ENCODE measurements around the gene ACY1.

Gene ACY1

DNA sequence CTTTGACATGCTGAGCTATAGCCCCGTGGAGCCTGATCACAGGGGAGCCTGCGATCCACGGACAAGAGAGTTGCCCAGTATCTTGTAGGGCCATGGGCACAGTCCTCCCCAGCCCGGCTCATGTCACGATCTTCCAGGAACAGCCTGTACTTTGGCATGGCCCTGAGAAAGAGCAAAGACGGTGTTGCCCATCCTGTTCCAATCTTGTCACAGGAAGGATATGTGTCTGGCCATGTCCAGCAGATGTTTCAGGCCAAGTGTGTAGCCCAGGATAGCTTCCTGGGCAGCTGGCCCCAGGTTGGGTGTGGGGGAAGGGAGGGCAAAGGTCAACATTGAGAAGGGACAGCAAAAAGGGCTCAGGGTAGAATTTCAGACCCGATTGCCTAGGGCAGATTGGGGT, 29.4 kb downstream of the ACY1 start:
- H3K27ac ChIP-seq = no peak overlapping the region
- TF ChIP-seq, protein P1, sequence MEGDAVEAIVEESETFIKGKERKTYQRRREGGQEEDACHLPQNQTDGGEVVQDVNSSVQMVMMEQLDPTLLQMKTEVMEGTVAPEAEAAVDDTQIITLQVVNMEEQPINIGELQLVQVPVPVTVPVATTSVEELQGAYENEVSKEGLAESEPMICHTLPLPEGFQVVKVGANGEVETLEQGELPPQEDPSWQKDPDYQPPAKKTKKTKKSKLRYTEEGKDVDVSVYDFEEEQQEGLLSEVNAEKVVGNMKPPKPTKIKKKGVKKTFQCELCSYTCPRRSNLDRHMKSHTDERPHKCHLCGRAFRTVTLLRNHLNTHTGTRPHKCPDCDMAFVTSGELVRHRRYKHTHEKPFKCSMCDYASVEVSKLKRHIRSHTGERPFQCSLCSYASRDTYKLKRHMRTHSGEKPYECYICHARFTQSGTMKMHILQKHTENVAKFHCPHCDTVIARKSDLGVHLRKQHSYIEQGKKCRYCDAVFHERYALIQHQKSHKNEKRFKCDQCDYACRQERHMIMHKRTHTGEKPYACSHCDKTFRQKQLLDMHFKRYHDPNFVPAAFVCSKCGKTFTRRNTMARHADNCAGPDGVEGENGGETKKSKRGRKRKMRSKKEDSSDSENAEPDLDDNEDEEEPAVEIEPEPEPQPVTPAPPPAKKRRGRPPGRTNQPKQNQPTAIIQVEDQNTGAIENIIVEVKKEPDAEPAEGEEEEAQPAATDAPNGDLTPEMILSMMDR (conservative IDR thresholded peaks at IDR 0.05) = no peak
- no peak for TF ChIP-seq ZFX (IDR thresholded peaks at IDR 0.05)

DNA sequence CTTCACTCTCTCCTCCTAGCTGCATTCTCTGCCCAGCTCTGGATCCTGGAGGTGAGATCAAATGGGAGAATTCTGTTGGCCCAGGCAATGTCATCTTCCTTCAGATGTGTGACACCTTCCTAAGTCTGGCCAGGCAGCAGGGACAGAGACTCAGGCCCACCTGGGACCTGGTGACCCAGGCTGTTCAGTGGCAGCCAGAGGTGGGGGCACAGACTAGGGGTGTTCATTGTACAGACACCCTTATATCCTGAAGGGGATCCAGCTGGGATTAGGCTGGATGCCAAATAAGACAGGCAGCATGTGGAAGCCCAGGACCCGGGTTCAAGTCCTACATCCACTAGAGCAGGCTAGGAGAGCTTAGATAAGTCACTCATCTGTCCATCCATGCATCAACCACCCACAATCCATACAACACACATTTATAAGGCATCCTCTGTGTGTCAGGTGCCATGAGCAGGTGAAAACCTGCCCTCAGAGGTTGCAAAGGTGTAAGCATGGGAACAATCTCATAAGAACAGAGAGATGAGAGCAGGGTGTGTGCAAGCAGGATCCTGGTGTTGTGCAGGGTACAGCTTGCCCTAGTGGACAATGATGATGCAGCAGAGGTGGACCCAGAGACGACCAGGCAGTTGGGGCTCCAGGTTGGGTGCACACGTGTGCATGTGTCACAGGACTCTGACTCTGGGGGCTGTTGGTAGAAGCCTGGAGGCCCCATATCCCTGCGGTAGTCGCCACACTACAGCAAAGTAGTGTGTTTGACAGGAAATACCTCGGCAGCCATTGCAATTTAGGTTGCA, 30.7 kb downstream of the ACY1 start:
- TF ChIP-seq ZFX (IDR thresholded peaks at IDR 0.05) = no peak
- TF ChIP-seq, protein P1 (conservative IDR thresholded peaks at IDR 0.05) = no peak
- no peak overlapping the region for H3K27ac ChIP-seq

DNA sequence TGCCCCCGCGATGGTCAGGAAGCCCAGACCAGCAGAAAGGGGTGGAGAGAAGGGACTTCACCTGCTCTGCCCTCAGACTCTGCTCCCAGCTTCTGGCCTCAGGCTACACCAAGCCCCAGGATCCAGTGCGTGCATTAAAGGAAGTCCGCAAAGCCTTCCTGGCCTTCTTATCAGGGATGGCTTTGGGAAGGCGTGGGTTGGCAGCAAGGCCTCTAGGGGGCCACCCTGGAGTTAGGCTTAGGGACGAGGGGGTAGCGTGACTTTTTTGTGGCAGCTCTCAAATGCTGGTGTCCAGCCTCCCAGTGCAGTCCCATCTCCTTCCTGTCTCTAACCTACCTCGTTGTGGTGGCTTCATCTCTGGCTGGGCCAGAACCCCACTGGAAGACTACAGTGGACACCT, 31.3 kb downstream of the ACY1 start:
- H3K27ac ChIP-seq = no peak overlapping the region
- TF ChIP-seq ZFX (IDR thresholded peaks at IDR 0.05) = no peak

GRCh38 chr3:52015438-52016228, 32.3 kb downstream of the ACY1 start:
- TF ChIP-seq ZFX (IDR thresholded peaks at IDR 0.05) = no peak
- TF ChIP-seq, protein P1 (conservative IDR thresholded peaks at IDR 0.05) = no peak
- H3K27ac ChIP-seq = no peak overlapping the region

GRCh38 chr3:52017586-52017985, 34.3 kb downstream of the ACY1 start:
- no peak for TF ChIP-seq ZFX (IDR thresholded peaks at IDR 0.05)
- TF ChIP-seq, protein P1 (conservative IDR thresholded peaks at IDR 0.05) = no peak
- no peak overlapping the region for H3K27ac ChIP-seq

- TF ChIP-seq, protein P1 (conservative IDR thresholded peaks at IDR 0.05) = no peak
- TF ChIP-seq ZFX (IDR thresholded peaks at IDR 0.05) = no peak
- no peak overlapping the region for H3K27ac ChIP-seq
These were observed 35.1 kb downstream of the ACY1 start for GRCh38 chr3:52018319-52019000.

DNA sequence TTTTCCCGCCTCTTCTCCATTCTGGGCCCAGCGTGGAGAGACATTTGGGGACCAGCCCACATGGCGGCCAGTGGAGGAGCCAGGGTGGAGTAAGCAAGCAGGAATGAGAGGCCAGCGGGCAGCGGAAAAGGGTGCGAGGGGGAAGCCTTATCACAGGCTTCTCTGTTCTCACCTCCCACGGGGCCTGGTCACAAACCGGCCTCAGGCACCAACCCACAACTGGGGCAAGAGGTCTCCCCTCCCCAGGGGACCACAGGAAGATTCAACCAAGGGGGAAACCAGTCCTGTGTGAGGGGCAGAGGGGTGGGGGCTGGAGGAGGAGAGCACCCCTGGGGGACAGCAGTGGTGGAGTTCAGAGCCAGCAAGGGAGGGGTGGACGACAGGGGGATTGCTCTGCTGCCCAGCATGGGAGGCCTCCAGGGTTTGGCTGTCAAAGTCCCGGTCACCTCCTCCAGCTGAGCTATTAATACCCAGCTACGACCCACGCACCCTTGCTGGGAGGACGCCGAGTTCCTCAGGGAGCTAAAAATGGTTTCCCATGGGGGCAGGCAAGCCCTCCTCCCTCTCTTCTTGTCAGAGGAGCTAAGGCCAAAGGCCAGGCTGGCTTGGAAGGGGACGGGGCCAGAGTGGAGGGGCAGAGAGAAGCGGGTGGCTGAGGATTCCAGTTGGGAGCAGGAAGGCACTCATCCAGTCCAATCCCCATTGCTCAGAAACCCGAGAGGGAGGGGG, 36.2 kb downstream of the ACY1 start:
- no peak overlapping the region for H3K27ac ChIP-seq
- TF ChIP-seq, protein P1 (conservative IDR thresholded peaks at IDR 0.05) = no peak
- no peak for TF ChIP-seq ZFX (IDR thresholded peaks at IDR 0.05)

All from C4-2B (cell line).